Large intestine (tissue), 3 donors: Measurements from ENCODE around the gene RDH16. TPM values are rescaled to one million over a fixed set of nuclear protein-coding genes. Genes with fewer than 3 reads are reported as not detected.
A peak's percentile ranks its signal among the peaks of the same experiment; 100 is the strongest.

Source experiments
- DNase-seq, 2 donors: peaks; one replicate each; pipeline versions ENCODE4 v3.0.0 to v3.0.0-alpha.2; 2013
- H3K27ac ChIP-seq: one replicate; pipeline ENCODE4 v1.5.1; 2013; ENCODE audit warnings: low read length
- H3K27me3 ChIP-seq: 2 replicates; pipeline ENCODE4 v1.6.1; 2013; ENCODE audit warnings: low read length; ENCODE audit not compliant: control insufficient read depth, insufficient read depth
- H3K36me3 ChIP-seq: 2 replicates; pipeline ENCODE4 v1.6.1; 2013; ENCODE audit warnings: low read length; ENCODE audit not compliant: control insufficient read depth, insufficient read depth
- H3K4me1 ChIP-seq: one replicate; pipeline ENCODE4 v1.6.1; 2013; ENCODE audit warnings: low read length; ENCODE audit not compliant: control insufficient read depth, insufficient read depth
- H3K4me3 ChIP-seq: one replicate; pipeline ENCODE4 v1.5.1; 2013; ENCODE audit warnings: low read length
- H3K9me3 ChIP-seq: one replicate; pipeline ENCODE4 v1.6.1; 2013; ENCODE audit warnings: mild to moderate bottlenecking, low read depth, low read length, moderate library complexity; ENCODE audit not compliant: control insufficient read depth
- WGBS: methylation state at CpG from one replicate; pipeline ENCODE4 v1.1.5; 2013; ENCODE audit warnings: low lambda C conversion rate; ENCODE audit not compliant: insufficient coverage; 5-methylcytosine and 5-hydroxymethylcytosine counted together
- polyA plus RNA-seq: library from polyadenylated mRNA; unstranded; fragments of 120-200 nt; gene quantifications from one replicate; pipeline ENCODE4 v1.2.1, GENCODE V29; 2013

Gene RDH16
- polyA plus RNA-seq, 1 donor, result 0.34 TPM

DNA sequence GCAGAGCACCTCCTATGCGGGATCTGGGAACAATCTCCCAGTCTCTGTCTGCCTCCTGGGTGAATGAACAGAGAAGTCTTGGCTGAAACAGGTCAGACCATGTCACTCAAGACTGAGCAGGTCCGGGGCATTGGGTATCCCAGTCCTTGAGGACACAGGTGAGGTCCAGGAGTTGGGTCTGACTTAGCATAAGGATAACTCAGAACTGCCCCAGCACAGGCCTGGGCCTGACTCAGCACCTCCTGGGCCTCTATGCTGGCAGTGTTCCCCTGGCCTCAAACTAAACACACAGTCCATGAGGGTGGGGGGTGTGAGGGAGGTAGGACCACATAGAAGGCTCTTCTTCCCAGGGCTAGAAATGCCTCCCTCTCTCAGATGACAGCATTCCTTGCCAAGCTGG is 21.7 kb downstream of the RDH16 start:
- DNase-seq, result no peak

DNA sequence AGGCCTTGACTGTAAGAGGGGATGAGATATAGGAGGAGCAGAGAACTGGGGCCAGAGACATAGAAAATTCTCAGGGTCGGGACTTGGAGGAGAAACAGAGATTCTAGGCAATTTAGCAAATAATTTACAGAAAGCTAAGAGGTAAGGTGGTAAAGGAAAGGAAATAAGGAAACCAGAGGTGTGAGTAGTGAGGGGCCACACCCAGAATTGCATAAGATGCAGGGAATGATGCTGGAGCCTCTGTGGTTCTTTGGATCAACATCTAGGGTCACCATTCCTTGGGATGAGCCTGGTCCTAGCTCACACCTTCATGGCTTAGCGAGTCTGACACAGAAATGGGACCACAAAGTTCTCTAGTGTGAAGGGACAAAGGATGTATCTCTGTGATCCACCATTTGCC is 22.3 kb downstream of the RDH16 start:
- H3K36me3 ChIP-seq, result no peaks in the 10 kb centered on the region
- peak; percentile 24 to 41 for DNase-seq
- H3K27ac ChIP-seq, result no peak overlapping the region
- H3K4me3 ChIP-seq, result no peak overlapping the region
- WGBS, result no CpG with 5 or more reads among the region's 2 CpGs
- peaks cover 5% of the 10 kb centered on the region for H3K4me1 ChIP-seq
- H3K27me3 ChIP-seq, result no peaks in the 10 kb centered on the region
- H3K9me3 ChIP-seq, result no peaks in the 10 kb centered on the region

More for the DNA sequence above, 21.7 kb downstream of the RDH16 start:
- Histone ChIP-seq H3K4me1 (peaks cover 5% of the 10 kb centered on the region), H3K4me3 (no peak overlapping the region), H3K36me3 (no peaks in the 10 kb centered on the region), H3K9me3 (no peaks in the 10 kb centered on the region), H3K27ac (no peak overlapping the region), H3K27me3 (no peaks in the 10 kb centered on the region)
- WGBS, result no CpG with 5 or more reads among the region's 2 CpGs

DNA sequence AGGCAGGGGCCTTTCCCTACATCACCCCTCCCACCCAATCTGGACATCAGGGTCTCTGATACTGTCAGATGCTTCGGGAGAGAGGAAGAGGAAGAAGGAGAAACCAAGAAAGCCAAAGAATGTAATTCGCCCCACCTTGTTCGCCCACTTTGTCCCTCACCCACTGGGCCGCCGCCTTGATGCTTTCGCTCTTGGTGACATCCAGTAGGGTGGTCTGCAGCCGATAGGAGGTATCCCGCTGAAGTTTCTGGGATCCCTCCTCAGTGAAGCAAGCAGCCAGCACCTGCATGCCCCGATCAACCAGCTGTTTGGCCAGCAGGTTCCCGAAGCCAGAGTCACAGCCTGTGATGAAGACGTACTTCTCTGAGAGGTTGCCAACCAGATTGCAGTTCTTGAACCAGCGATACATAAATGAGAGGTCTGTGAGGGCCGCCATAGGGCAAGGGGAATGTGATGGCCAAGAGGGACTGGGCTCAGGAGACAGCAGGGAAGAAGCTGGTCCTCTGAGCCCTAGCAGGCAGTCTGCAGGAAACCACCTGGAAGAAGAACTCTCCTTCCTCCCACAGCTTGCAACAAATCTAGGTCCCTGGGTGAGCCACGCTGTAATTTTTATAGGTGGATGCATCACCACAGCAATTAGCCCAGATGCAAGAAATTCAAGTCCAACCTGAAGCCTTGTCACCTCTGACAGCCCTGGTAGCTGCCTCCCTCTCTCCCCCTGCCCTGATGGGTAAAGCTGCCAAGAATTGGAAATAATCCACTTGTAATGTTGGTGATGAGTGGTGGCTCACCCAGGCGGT is 23.4 kb downstream of the RDH16 start, which contains the start of gene SDR9C7:
Gene SDR9C7 (minus strand): TSS at position 583 of the 800 bp plus-strand sequence. CDS start 147 bp downstream, at position 436.
- Histone ChIP-seq H3K27me3 (no peaks in the 10 kb centered on the region), H3K27ac (no peak within 1 kb of the TSS), H3K36me3 (no peaks in the 10 kb centered on the region), H3K9me3 (no peaks in the 10 kb centered on the region), H3K4me1 (peaks cover 5% of the 10 kb centered on the region), H3K4me3 (no peak within 1 kb of the TSS)
- WGBS, result no CpG with 5 or more reads among the region's 15 CpGs
- DNase-seq, result no peak

DNA sequence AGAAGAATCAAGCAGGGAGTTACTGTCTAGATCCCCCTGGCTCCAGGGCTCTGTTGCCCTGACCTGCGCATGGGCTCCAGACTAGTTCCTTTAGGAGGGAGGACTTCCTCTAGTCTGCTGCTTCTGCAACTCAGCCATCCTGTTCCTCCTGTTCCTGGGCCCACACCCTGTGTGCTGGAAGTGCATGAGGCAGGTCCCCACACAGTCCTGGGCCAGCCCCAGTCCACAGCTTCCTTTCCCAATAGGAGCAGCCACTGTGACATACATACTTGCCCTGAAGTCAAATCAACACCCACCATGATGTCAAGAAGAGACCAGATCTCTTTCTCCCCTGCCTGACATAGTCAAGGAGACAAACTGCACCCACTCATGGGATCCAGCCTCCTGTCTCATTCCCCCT is 24.5 kb downstream of the RDH16 start:
- Histone ChIP-seq H3K4me1 (peaks cover 5% of the 10 kb centered on the region), H3K9me3 (no peaks in the 10 kb centered on the region), H3K4me3 (no peak overlapping the region), H3K27me3 (no peaks in the 10 kb centered on the region), H3K27ac (no peak overlapping the region), H3K36me3 (no peaks in the 10 kb centered on the region)
- no peak for DNase-seq
- no CpG with 5 or more reads among the region's 1 CpG for WGBS

DNA sequence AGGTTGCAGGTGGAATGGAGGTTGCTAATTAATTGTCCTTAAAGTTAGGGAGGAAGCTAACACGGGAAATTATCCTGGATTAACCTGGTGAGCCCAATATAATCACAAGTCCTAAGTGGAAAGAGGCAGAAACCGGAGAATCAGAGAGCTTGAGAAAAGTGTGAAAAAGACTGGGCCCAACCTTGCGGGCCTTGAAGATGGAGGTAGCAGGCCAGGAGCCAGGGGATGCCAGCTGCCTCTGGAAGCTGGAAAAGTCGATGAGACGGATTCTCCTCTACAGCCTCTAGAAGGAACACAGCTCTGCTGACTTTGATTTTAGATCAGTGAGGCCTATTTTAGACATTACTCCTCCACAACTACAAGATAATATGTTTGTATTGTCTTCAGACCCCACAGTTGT is 25.3 kb downstream of the RDH16 start:
- WGBS, result 80% methylated on average over 2 of the region's 5 CpGs
- Histone ChIP-seq H3K27ac (no peak overlapping the region), H3K9me3 (no peaks in the 10 kb centered on the region), H3K4me1 (peaks cover 5% of the 10 kb centered on the region), H3K4me3 (no peak overlapping the region), H3K27me3 (no peaks in the 10 kb centered on the region), H3K36me3 (no peaks in the 10 kb centered on the region)
- no peak for DNase-seq

DNA sequence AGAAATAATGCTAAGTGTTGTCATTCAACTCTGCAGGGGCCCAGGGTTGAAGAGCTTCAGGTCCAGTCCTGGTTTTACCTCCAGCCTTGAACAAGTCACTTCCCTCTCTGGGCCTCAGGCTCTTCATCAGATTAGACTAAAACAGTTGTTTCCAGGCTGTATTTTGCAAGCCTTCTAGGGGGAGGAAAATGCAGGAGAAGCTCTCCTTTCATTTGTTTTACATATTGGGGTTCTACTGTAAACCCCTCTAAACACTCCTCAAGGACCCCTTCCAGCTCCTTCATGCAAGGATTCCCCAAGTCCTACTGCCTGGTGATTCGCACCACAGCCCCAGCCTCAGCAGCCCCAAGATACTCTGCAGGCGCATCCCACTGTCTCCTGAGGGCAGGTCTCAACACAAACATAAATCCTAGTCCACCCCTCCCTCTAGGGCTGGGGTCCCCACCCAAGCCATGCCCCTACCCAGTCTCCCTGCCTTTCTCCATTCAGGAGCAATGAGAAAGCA is 25.9 kb downstream of the RDH16 start:
- Histone ChIP-seq H3K4me3 (no peak overlapping the region), H3K4me1 (peaks cover 5% of the 10 kb centered on the region), H3K36me3 (no peaks in the 10 kb centered on the region), H3K27me3 (no peaks in the 10 kb centered on the region), H3K9me3 (no peaks in the 10 kb centered on the region), H3K27ac (no peak overlapping the region)
- WGBS, result no CpG with 5 or more reads among the region's 2 CpGs
- peak; percentile 34 to 72 for DNase-seq

DNA sequence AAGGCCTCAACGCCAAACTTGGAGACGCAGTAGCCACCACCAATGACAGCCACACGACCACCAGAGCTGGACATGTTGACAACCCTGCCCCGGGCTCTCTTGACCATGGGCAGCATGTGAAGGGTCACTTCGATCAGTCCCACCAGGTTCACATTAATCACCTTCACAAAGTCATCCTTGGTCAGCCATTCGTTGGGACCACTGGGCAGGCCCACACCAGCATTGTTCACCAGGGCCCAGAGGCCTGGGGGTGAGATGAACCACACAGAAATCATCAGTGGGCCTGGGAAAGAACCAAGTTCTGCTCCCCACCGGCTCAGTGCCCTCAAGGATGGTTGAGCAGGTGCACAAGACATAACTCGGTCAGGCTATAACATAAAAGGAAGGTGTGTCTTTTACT is 27.2 kb downstream of the RDH16 start:
- Histone ChIP-seq H3K36me3 (no peaks in the 10 kb centered on the region), H3K9me3 (no peaks in the 10 kb centered on the region), H3K4me3 (no peak overlapping the region), H3K4me1 (peaks cover 5% of the 10 kb centered on the region), H3K27ac (no peak overlapping the region), H3K27me3 (no peaks in the 10 kb centered on the region)
- WGBS, result no CpG with 5 or more reads among the region's 8 CpGs
- DNase-seq, result no peak

DNA sequence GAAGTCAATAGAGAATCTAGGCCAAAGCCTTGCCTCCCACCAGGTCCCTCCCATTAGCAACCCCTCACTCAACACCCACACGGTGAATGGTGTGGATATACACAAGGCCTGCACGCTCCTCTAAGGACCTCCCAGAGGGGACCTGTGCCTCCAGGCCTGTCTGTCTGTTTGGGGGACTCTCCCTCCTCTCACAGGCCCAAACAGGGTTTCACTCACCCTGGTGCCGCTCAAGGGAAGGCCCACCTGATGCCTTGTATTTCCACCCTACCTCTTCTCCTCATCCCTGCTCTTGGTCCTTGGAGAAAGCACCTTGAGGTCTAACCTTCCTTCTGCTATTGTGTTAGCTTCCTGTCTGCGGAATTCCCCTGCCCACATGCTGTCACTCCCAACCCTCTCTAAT is 27.6 kb downstream of the RDH16 start:
- no peaks in the 10 kb centered on the region for H3K36me3 ChIP-seq
- no peaks in the 10 kb centered on the region for H3K9me3 ChIP-seq
- DNase-seq, result no peak
- no peaks in the 10 kb centered on the region for H3K27me3 ChIP-seq
- no peak overlapping the region for H3K27ac ChIP-seq
- no CpG with 5 or more reads among the region's 4 CpGs for WGBS
- H3K4me3 ChIP-seq, result no peak overlapping the region
- H3K4me1 ChIP-seq, result peaks cover 5% of the 10 kb centered on the region

DNA sequence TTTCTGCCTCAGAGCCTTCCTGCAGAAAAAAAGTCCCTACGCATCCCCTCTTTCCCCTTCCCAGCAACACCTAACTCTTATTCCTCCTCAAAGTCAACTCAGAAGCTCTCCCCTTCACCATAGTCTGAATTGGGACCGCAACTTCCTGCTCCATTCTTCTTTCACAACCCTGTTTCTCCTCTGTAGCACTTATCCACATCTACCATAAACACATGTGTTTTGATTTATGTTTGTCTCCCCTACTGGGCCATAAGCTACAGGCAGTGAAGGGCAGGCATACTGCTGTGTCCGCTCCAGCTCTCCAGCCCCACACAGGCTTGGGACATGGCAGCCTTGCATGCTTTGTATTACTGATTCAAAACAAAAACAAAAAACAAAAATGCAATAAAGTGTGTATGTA is 29.1 kb downstream of the RDH16 start:
- H3K27me3 ChIP-seq, result no peaks in the 10 kb centered on the region
- no peaks in the 10 kb centered on the region for H3K9me3 ChIP-seq
- H3K27ac ChIP-seq, result no peak overlapping the region
- H3K4me3 ChIP-seq, result no peak overlapping the region
- no peaks in the 10 kb centered on the region for H3K36me3 ChIP-seq
- peaks cover 5% of the 10 kb centered on the region for H3K4me1 ChIP-seq
- 62% methylated on average over 2 of the region's 3 CpGs for WGBS
- no peak for DNase-seq

DNA sequence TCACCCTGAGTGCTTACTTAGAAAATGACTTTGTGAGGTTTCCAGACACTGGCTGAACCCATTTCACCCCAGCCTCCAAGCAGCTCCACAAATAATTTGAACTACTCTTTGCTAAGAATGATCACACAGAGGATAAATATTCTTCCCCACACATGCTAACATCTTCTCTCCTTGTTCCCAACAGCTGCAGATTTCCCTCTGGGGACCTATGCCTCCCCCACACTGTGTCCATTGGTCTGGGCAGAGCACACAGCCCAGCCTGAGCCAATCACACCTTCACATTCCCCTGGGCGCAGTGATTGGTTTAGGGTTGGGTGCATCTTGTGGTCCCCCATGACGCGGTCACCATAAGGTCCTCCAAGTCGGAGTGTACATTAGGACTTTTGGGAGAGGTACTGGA is 30.1 kb downstream of the RDH16 start:
- no peaks in the 10 kb centered on the region for H3K36me3 ChIP-seq

DNA sequence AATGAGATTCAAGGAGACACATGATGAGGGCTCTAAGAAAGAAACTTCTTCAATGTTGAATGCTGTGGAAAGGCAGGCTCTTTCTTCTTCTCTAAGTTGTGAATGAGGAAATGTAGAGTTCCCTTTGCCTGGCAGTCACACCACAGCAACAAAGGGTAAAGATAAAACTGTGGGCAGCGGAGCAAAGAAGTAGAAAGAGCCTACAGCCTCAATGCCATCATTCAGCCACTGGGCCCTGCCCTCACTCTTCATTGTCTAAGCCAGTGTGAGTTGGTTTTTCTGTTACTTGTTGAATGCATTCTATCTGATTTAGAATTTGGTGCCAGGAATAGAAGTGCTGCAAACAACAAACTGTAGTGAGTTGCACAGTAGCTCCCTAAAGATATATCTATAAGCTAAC is 35.4 kb downstream of the RDH16 start:
- WGBS, result no CpG with 5 or more reads among the region's 1 CpG

More for the DNA sequence above, 30.1 kb downstream of the RDH16 start:
- WGBS, result no CpG with 5 or more reads among the region's 4 CpGs
- Histone ChIP-seq H3K9me3 (no peaks in the 10 kb centered on the region), H3K27ac (no peak overlapping the region), H3K4me1 (peaks cover 5% of the 10 kb centered on the region), H3K4me3 (no peak overlapping the region), H3K27me3 (no peaks in the 10 kb centered on the region)
- DNase-seq, result no peak

More for the DNA sequence above, 35.4 kb downstream of the RDH16 start:
- Histone ChIP-seq H3K9me3 (no peaks in the 10 kb centered on the region), H3K4me3 (no peak overlapping the region), H3K4me1 (no peaks in the 10 kb centered on the region), H3K36me3 (no peaks in the 10 kb centered on the region), H3K27me3 (no peaks in the 10 kb centered on the region), H3K27ac (no peak overlapping the region)
- DNase-seq, result no peak
